GM19043 (cell line): ENCODE results near the gene PIGL.
"Not testable (repeated sequence)": the region's sequence is repeated elsewhere in the genome, so short reads cannot be mapped to it uniquely, and the experiment has no call there.

Source experiments
- ATAC-seq: cut with Tn5 transposase; IDR thresholded peaks from one replicate; pipeline ENCODE4 v1.9.1; 2021; ENCODE audit warnings: low read depth; ENCODE audit not compliant: unreplicated experiment

Gene PIGL

GRCh38 chr17:16301963-16302855 lies 85.2 kb downstream of the PIGL start:
- ATAC-seq: no peak

DNA sequence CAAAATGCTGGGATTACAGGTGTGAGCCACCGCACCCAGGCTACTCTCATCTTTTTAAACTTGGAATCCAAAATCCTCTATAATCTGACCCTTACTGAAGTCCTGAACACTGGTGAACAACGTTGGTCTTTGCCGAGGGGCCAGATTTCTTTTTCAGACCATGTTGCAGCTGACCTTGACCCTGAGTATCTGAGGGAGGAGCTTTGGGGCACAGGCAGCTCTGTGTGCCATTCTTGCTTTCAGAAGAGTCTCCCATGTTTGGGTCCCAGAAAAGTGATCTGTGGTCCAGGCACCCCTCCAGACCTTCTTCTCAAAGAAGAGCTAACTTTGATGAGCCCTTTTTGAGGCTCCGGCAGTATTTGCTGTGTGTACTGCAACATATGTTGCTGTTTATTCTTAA lies 85.8 kb downstream of the PIGL start:
- ATAC-seq: no peak

- ATAC-seq: no peak
Observed at GRCh38 chr17:16304830-16305229, 87.8 kb downstream of the PIGL start.

DNA sequence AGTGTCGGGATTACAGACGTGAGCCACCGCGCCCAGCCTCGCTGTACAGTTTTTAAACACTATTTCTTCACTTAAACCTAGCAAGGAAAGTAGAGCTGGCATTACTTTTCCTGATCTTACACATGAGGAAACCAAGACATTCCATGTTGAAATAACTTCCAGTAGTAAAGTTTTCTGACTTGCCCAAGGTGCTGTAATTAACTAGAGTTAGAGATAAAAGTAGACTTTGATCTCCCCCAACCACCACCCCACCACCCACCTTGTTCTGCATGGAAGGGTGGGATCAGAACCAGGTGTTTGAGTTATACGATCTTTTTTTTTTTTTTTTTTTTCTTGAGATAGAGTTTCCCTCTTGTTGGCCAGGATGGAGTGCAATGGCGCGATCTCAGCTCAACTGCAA lies 89.2 kb downstream of the PIGL start:
- ATAC-seq: no peak

DNA sequence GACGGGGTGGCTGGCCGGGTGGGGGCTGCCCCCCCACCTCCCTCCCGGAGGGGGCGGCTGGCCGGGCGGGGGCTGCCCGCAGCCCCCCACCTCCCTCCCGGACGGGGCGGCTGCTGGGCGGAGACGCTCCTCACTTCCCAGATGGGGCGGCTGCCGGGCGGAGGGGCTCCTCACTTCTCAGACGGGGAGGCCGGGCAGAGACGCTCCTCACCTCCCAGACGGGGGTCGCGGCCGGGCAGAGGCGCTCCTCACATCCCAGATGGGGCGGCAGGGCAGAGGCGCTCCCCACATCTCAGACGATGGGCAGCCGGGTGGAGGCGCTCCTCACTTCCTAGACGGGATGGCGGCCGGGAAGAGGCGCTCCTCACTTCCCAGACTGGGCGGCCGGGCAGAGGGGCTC lies 95.1 kb downstream of the PIGL start:
- not testable (repeated sequence) for ATAC-seq

DNA sequence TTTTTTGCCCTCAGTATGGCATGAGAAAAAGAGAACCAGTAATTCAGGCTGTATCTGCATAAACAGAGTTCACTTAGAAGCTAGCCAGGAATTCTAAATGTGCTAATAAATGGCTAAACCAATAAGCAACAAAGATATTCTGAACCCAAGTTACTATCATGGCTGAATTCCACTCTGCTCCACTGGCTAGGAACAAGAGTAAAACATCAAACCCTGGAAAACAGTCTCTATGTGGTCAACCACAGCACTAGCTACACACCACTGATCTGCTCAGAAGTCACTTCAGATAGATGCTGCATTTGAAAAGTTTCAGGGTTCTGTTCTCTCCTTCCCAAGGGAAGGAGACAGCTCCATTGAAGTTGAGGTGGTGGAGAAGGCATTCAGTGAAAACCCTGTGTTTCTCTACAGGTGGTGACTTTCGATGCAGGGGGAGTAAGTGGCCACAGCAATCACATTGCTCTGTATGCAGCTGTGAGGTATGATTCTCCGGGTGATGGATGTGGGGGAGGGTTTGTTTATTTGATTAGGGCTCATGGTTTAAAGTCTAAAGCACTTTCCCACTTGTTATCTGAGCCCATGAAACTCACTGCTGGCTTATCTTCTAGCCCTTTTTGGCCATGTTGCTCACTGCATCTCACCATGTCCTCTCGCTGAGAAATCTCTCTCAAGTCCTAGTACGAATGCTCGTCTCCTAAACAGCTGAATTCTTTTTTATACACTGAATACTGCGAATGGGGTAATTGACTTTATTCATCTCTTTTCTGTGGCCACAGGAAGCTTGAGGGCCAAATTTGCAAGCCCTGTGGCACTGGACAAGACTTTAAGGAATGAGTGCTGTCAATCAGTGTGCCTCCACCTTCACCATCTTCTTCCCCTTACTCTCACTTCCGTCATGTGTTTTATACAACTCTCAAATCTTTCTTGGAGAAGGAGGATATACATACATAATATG lies 96.4 kb downstream of the PIGL start:
- ATAC-seq: no peak

DNA sequence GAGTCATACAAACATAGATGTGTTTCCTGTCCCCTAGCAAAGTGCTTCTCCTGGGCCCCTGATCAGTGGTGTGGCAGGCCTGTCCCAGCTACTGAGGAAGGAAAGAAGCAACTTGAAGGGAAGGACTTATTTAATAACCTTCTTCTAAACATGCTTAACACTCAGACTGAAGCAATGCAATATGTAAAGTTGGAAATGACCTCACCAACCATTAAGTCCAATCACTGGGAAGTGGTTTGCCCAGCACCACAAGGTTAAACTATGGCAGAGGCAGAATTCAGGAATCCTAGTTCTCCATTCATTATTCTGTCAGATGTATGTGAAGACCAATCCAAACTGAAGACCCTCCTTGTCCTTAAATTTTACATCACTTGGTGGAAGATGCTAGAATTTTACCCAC lies 97.2 kb downstream of the PIGL start:
- ATAC-seq: no peak

GRCh38 chr17:16314859-16315258 lies 97.8 kb downstream of the PIGL start:
- no peak for ATAC-seq

DNA sequence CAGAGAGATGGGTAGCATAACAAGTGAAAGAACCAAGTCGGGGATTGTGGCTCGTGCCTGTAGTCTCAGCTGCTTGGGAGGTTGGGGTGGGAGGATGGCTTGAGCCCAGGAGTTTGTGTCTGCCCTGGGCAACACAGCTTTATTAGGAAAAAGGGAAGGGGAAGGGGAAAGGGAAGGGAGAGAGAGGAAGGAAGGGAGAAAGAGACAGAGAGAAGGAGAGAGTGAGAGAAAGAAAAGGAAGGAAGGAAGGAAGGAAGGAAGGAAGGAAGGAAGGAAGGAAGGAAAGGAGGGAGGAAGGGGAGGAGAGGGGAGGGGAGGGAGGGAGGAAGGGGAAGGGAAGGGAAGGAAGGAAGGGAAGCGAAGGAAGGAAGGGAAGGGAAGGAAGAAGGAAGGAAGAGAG lies 103.0 kb downstream of the PIGL start:
- no peak for ATAC-seq

- ATAC-seq: no peak
Observed at GRCh38 chr17:16322636-16323035, 105.6 kb downstream of the PIGL start.

- no peak for ATAC-seq
Observed at GRCh38 chr17:16325964-16326363, 109.0 kb downstream of the PIGL start.

- no peak for ATAC-seq
Observed at GRCh38 chr17:16327018-16327417, 110.0 kb downstream of the PIGL start.

DNA sequence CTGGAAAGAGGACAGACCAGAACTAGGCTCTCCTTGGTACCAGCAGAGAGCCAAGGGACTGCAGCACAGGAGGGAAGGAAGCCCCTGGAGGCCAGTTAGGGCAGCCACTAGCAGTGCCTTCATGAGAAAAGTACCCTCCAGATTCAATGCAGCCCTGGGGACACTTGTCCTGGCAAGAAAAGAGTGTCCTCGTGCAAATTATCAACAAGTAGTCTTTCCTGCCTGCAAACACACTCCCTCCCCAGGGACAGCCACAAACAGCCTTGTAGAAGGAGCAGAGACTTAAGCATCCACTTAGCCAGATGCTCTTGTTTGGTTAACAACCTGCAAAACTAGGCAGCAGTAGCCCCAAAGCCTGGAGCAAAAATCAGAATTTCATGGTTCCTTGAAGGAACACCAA lies 112.0 kb downstream of the PIGL start:
- ATAC-seq: no peak

DNA sequence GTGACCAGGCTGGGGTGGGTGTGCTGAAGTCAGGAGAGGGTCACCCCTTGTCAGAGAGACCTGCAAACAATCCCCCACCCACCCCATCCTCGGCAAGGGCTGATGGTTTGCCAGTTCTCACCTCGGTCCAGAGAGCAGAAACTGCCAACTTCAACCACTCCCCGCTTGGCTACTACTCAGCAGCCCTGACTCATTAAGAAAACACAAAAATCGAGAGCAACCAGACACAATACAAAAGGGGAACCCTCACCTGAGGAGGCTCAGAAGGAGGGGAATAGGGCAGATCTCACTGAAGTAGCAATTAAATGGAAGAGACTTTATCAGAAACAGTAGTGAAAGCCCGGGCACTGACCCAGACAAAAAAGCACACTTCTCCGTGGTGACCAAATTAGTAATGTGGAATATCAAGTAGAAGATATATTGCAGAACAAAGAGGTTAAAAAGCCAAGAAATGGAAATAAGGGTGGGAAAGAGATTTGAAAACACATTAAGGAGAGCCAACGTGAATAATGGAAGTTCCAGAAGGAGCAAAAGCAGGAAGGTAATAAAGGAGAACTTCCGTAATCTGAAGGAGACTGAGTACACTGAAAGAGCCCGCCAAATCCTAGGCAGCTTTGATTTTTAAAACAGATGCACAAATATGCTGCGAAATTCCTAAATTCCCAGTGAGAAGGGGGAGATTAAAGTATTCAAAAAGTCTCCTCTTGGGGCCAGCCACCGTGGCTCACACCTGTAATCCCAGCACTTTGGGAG lies 112.7 kb downstream of the PIGL start:
- no peak for ATAC-seq

- no peak for ATAC-seq
Observed at GRCh38 chr17:16338391-16338790, 121.4 kb downstream of the PIGL start.

- ATAC-seq: no peak
Observed at GRCh38 chr17:16339402-16339801, 122.4 kb downstream of the PIGL start.

DNA sequence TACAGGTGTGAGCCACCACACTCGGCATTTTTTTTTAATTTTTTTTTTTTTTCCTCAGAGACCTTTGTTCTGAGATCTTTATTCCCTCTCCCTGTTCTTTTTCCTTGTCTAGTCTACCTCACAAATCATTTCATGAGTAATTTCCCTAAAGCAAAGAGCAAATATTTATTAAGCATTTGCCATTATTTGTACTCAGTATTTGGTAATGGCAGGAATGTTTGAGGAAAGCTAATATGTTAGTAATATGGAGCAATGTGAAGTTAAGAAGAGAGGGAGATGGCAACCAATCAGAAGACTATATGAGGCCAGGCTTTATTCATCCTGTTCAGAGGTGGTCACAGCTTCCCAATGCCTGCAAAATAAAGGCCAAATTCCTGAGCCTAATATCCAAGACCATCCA lies 122.9 kb downstream of the PIGL start:
- ATAC-seq: no peak

- no peak for ATAC-seq
Observed at GRCh38 chr17:16342979-16343378, 126.0 kb downstream of the PIGL start.

GRCh38 chr17:16343569-16343968 lies 126.6 kb downstream of the PIGL start:
- no peak for ATAC-seq

DNA sequence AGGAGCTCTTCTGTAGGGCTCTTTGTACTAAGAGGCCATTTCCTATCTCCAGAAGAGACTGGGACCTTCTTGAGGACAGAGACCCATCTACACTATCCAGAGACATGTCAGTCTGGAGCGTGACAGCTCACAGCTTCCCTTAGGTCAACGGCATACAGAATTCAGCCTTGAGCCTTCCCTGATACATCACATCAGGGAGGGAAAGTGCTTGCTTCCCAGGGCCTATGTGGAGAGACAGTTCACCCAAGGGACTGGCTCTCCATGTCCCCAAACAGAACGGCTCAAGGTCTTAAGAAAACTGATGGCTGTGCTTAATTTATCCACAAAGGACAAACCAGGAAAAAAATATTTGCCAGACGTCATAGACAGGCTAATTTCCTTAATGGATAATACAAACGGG lies 128.6 kb downstream of the PIGL start:
- ATAC-seq: no peak
